AG10803 (cell line): ENCODE data around the gene PARD6B.

Experiments
- DNase-seq: peaks from one replicate; pipeline ENCODE4 v3.0.0; 2010; ENCODE audit warnings: low read depth
- H3K4me3 ChIP-seq: 2 replicates; pipeline ENCODE4 v1.5.1; 2011; ENCODE audit warnings: mild to moderate bottlenecking, low read length, control low read depth
- TF ChIP-seq, protein P1 (sequence below): conservative IDR thresholded peaks from 2 replicates; pipeline ENCODE4 v1.5.1; 2011; ENCODE audit warnings: mild to moderate bottlenecking, low read length, control low read depth, inconsistent platforms

PARD6B gene

DNA sequence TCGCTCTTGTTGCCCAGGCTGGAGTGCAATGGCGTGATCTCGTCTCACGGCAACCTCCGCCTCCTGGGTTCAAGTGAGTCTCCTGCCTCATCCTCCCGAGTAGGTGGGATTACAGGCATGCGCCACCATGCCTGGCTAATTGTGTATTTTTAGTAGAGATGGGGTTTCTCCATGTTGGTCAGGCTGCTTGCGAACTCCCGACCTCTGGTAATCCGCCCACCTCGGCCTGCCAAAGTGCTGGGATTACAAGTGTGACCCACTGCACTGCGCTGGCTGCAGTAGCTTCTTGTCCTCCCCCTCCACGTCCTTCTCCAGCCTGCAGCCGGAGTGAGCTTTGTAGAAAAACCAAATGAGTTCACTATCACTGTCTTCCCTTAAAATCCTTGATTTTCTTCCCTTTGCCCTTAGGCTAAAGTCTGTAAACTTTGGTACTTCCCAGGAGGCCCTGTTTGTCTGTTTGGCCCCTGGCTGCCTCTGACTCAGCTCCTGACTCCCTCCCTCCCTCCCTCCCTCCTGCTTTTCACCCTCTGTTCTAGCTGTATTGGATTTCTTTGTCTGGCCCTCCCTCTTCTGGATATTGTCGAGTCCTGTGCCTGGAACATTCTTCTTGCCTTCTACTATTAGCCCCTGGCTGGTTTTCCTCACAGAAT is 12.9 kb downstream of the PARD6B start:
- DNase-seq, result peak; percentile 83
- TF ChIP-seq, protein P1, sequence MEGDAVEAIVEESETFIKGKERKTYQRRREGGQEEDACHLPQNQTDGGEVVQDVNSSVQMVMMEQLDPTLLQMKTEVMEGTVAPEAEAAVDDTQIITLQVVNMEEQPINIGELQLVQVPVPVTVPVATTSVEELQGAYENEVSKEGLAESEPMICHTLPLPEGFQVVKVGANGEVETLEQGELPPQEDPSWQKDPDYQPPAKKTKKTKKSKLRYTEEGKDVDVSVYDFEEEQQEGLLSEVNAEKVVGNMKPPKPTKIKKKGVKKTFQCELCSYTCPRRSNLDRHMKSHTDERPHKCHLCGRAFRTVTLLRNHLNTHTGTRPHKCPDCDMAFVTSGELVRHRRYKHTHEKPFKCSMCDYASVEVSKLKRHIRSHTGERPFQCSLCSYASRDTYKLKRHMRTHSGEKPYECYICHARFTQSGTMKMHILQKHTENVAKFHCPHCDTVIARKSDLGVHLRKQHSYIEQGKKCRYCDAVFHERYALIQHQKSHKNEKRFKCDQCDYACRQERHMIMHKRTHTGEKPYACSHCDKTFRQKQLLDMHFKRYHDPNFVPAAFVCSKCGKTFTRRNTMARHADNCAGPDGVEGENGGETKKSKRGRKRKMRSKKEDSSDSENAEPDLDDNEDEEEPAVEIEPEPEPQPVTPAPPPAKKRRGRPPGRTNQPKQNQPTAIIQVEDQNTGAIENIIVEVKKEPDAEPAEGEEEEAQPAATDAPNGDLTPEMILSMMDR, result peak; percentile 56
- H3K4me3 ChIP-seq, result no peak overlapping the region

DNA sequence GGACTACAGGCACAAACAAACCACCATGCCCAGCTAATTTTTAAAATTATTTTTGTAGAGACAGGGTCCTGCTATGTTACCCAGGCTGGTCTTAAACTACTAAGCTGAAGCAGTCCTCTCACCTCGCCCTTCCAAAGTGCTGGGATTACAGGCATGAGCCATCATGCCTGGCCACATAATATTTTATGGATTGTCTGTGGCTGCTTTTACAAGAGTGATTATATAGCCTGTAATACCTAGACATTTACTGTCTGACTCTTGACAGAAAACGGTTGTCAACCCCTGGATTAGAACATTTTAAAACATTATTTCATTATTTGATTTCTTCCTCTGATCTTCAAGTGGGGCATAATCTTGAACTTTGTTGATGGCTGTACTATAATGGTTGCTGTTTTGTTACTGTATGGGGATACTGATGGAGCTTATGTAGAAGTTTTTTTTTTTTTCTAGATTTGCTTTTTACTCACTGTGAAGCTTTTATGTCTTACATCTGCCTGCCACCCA is 14.3 kb downstream of the PARD6B start:
- DNase-seq, result no peak
- H3K4me3 ChIP-seq, result no peak overlapping the region
- TF ChIP-seq, protein P1, result no peak

DNA sequence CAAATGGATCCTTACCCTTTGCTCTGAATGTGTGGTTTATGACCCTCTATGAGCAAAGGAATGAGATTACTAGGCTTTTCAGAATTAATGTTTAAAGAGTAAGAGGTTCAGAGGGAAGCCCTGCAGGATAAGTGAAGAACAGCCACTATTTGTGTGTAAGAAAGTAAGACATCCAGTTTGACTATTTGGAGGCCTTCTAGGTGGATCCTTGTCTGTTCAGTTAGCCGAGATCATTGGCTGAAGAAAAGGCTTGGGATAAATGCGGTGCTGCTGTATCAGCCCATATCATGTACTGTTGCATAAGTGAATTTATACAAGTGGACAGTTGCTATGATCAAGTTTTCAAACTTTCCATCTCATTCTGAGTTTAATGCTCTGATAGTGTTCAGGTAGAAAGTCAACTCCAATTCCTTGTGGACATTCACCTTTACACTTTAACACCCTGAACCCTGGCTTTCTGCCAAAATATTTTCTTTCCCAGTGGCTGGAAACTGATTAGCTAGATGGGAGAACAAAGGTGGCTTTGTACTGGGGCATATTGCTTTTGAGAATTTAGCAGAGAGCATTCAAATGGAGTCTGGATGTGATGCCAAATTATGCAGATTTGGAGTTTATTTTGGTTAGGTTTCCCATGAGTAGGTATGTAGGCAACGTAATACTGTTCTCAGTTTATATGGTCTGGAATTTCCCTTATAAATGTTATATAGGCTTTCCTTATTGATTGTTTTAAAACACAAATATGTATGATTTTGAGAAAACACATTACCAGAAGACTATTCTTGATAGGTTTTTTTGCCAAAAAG is 15.0 kb downstream of the PARD6B start:
- TF ChIP-seq, protein P1, result no peak
- no peak overlapping the region for H3K4me3 ChIP-seq
- DNase-seq, result no peak

DNA sequence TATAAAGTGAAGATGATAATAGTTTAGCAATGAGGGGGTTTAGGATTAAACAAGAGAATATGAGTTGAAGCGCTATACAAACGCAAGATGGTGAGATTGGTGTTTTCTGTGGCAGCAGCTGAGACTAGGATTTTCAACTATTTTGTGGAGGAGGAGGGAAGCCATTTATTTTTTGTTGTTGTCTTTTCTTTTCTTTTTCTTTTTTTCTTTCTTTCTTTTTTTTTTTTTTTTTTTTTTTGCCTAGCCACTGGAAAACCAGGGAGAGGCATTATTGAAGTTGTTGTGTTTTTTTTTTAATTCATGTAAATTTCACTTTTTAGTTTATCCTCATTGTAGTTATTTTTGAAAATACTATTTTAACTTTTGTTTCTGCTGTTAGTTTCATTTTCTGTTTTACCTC is 15.9 kb downstream of the PARD6B start:
- no peak for DNase-seq
- no peak overlapping the region for H3K4me3 ChIP-seq
- TF ChIP-seq, protein P1, result no peak

DNA sequence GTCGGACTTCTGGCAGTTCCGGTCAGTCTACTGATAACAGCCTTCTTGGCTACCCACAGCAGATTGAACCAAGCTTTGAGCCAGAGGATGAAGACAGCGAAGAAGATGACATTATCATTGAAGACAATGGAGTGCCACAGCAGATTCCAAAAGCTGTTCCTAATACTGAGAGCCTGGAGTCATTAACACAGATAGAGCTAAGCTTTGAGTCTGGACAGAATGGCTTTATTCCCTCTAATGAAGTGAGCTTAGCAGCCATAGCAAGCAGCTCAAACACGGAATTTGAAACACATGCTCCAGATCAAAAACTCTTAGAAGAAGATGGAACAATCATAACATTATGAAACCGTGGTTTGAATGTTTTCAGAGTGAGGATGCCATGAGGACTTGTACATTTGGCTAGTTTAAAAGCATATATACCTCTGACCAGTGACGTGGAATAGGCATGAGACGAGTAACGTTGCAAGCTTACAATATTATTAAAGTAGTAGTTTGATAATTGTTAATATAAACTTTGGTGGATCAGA is 18.8 kb downstream of the PARD6B start:
- TF ChIP-seq, protein P1, result no peak
- DNase-seq, result peak; percentile 28
- no peak overlapping the region for H3K4me3 ChIP-seq

DNA sequence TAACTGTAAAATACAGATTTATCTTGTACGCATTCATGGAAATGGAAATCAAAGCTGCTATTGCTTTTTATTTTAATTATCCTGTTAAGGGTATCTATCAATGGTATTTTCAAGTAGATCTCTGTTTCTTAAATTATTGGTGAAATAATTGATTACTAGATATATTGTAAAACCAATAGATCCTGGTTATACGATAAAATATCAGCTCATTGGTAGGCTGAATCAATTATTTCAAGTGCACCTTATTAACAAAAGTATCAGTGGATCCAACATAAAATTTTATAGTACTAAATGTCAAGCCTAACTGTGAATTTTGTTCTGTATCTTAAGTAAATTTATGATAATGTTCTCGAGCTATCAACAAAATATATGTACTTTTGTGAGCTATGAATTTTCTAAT is 21.8 kb downstream of the PARD6B start:
- no peak for DNase-seq
- TF ChIP-seq, protein P1, result no peak
- no peak overlapping the region for H3K4me3 ChIP-seq
